Measurements from ENCODE around the gene CCBE1.

GRCh38 chr18:59681521-59682004 lies 15.7 kb downstream of the CCBE1 start:
- TF ChIP-seq, protein P1, sequence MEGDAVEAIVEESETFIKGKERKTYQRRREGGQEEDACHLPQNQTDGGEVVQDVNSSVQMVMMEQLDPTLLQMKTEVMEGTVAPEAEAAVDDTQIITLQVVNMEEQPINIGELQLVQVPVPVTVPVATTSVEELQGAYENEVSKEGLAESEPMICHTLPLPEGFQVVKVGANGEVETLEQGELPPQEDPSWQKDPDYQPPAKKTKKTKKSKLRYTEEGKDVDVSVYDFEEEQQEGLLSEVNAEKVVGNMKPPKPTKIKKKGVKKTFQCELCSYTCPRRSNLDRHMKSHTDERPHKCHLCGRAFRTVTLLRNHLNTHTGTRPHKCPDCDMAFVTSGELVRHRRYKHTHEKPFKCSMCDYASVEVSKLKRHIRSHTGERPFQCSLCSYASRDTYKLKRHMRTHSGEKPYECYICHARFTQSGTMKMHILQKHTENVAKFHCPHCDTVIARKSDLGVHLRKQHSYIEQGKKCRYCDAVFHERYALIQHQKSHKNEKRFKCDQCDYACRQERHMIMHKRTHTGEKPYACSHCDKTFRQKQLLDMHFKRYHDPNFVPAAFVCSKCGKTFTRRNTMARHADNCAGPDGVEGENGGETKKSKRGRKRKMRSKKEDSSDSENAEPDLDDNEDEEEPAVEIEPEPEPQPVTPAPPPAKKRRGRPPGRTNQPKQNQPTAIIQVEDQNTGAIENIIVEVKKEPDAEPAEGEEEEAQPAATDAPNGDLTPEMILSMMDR (IDR thresholded peaks at IDR 0.05), result no peak
- no peak for TF ChIP-seq ZFX (IDR thresholded peaks at IDR 0.05; ENCODE audit: borderline replicate concordance)
